ENCODE results near the gene TMEM218.
"Not testable (repeated sequence)": the region's sequence is repeated elsewhere in the genome, so short reads cannot be mapped to it uniquely, and the experiment has no call there.

Gene TMEM218

DNA sequence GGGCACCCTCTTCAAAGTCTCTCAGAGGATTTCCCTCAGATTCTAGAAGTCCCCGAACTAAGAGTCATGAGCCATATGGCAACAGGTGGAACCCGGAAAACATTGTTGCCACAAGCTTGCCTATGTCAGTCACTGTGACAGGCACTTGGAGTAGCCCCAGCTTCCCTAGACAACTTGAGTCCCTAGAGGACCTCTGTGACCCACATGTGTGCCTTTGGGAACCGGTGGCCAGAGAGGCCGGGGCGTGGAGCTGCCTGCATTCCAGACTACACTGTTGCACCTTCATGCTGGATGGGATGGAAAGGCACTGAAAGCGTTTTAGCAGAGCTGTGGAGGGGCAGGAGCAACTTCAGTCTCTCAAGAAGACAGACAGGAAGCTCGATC lies 36.2 kb downstream of the TMEM218 start:
- DNase-seq (ENCODE audit: low read depth in 2 of 2), result no peak

DNA sequence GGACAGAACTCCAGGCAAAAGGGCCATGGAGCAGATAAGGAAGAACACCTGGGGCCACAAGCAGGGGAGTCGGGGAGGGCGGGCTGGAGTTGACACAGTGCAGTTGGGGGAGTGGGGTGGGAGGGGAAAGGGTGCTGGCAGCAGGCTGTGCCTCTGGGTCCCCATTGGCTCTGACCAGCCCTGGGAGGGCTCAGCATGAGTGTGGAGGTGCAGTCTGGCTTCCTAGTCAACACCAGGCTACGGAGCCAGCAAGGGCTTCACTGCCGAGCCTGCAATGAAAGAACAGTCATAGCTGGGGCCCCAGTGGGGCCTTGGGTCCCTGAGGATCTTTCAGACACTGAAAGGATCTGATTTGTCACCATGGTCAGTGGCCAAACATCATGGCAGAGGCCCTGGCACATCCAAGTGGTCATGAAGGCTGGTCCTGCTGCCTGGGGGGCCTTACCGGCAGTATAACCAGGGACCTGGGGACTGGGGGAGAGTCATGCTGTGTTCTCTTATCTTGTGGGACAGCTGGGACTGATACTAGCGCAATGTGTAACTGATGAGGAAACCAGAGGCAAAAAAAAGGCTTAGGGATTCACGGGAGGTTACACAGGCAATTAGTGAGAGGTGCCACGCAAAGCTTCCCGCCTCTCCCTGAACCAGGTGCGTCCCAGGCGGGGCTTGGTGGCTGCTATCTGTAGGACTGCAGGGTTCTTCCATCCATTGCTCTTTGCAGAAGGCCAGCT lies 36.8 kb downstream of the TMEM218 start:
- no peak for DNase-seq (ENCODE audit: low read depth in 2 of 2)

DNA sequence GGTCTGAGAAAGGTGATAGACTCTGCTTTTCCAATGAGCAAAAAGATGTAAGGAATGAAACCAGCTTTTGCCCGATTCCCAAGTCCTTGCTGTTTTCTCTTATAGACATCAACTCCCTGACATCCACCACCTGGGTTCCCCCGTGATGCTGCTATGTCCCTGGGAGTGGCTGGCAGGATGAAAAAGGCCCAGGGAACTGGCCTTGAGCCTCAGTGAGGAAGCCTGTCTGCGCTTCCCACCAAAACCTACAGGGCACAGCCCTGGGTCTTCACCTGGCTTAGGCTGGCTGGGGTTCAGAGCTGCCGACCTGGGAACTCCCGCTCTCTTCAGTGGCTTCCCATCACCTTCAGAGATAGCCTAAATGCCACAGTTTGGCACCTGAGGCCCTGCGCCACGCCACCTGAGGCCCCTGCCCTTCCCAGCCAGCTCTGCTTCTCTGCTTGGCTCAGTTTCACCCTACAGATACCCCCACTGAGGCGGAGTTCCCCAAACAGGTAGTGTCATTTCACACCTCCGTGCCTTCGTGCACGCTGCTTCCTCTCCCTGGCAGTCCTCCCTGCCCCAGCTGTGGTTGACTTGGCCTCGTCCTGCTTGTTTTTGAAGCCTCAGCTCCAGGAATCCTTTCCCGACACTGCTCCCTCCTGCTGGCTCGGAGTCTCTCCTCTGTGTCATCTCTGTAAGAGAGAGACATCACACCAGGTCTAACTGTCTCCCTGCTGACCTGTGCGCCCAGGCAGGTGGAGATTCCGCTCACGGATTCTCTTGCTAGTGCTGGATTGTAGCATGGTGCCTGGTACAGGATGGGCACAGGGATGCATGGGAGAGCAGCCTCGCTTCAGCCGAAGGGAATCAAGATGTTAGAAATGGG lies 37.6 kb downstream of the TMEM218 start:
- DNase-seq (ENCODE audit: low read depth in 2 of 2), result no peak

DNA sequence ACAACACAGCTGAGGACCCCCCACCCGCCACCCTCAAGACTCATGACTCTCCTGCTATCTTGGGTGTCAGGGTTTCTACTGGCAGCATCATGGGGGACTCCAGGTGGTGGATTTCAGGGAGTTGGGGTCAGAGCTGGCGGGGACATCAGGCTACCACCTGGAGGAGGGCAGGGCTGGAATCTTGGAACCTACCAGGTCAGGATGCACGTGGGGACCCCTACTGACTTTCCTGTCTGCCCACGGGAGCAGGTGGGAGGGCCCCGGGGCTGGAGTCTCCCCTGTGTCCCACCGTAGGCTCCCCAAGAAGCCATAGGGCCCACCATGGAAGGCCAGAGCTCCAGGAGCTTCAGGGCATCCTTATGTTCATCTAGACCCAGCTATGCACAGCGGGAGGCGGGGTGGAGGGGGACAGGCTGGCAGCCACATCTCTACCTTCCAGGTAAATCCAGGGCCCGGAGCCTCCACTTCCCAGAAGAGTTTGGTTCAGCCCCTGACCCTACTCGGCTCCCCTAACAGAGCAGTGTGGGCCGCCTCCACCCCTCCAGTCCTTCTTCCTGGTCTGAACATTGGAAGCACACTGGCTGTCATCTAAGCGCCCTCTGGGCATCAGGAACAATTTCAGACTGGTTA lies 38.4 kb downstream of the TMEM218 start:
- no peak for DNase-seq (ENCODE audit: low read depth in 2 of 2)

DNA sequence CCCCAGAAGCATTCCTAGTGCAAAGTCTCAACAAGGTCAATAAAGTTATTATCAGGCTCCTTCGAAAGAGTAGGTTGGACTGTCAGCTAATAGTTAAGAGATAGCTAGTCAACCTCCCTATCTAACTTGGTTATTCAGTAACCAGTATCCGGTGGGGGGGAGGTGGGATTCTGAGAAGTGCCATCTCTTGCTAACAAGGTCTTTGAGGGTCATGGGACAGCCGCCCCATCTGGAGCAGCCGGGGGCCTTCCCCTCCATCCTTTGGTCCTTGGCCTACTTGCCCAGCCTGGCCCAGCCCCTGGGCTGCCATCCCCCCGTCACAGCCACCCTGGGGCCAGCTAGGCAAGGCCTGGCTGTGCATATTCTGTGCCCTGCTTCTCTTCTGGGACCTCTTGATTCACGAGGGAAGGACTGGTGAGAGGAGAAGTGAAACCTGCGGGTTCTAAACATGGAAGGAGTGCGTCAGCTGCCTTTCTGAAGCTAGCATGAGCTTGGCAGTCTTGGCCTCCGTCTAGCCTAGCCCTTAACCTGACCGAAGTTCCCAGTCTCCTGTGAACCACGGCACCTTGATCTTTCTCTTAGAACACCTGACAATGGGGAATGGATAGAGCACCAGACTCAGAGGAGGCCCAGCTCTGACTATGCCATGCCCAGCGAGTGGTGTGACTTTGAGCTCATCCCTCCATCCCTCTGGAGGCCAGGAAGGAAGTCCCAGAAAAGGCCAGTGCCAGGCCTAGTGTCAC lies 39.0 kb downstream of the TMEM218 start:
- no peak for DNase-seq (ENCODE audit: low read depth in 2 of 2)

DNA sequence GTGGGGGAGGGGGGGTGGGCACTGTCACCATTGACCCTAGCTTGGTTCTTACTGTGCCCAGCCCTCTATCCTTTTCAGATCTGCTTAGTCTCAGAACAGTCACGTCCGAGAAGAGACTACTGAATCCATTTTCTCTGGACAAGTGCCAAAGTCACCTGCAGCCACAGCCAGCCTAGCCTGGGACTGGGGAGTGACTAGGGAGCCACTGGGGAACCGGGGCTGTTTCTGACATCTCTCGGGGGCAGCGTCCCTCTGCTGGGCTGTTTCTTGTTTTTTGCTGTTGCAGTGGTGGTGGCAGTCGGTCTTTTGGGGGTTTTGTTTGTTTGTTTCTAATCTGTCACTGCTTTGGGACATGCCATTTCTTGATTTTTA lies 39.6 kb downstream of the TMEM218 start:
- DNase-seq (ENCODE audit: low read depth in 2 of 2), result no peak

DNA sequence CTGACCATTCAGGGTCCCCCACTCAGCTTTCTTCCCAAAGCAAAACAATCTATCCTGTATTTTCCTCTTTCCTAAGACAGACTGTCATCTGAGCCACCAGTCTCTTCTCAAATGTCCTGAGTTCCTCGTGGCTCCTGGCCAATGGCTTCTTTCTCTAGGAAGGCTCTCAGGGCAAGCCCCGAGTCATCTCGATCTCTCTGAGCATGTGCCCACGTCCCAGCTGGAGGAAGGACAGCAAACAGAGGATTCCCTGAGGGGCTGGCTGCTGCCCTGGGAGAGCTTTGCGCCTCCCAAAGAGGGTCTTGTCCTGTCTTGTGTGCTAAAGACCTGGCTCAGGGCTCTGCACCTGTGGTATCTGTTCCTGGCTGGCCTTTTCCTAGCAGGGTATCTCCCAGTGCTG lies 40.0 kb downstream of the TMEM218 start:
- no peak for DNase-seq (ENCODE audit: low read depth in 2 of 2)

DNA sequence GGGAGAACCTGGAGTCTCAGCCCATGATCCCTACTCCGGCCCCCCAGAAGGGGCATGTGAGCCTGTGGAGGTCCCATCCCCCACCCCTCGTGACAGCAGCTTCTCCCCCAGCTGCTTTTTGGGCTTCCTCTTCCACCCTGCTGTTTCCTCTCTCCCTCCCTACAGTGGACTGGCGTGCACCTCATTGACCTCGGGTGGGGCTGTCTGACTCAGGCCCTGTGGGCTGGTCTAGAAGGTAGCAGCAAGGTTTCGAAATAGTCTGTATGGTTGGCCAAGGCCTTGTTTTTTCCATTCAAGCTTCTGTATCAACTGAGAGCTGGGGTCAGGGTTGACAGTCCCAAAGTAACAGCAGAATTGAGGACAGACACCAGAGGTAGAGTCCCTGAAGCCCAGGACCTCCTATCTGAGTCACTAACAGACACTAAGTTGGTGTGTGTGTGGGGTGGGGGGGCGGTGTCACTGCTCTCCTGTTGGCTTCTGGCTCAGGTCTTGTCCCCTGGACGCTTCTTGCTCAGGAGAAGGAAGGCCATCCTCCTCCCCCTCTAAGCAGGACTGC lies 40.6 kb downstream of the TMEM218 start:
- DNase-seq (ENCODE audit: low read depth in 2 of 2), result no peak

DNA sequence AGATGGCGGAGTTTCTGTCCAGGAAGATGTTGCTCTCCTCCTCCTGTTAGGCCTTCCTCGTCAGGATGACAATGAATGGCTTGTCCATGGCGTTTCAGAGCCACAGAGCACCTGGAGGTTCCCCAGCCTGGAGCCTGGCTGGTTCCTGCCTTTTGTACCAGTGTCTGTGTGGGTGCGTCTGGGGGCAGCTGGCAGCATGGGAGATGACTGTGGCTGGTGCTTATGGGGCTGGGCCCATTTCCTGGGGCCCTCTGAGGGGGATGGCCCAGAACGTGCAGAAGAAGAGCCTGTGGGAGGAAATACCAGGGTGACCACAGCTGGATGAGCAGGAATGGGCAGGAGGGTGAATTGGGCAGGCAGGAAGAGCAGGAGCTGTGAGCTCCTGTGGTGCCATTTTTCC lies 41.6 kb downstream of the TMEM218 start:
- DNase-seq (ENCODE audit: low read depth in 2 of 2), result no peak

DNA sequence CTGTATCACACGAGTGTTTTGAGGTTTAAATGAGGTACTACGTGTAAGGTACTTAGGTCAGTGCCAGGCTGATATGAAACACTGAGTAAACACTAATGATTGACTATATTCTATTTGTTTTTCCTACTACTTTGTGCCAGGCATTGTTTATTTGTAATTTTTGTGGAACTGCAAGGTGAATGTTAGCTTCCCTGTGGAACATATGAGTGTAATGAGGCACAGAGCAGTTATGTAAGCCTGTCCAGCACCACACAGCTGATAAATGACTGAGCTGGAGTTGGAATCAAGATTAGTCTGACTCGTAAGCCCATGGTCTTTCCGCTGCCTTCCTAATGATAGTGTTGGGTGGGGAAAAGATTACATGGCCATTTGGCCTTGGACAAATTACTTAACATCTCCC lies 42.4 kb downstream of the TMEM218 start:
- no peak for DNase-seq (ENCODE audit: low read depth in 2 of 2)

DNA sequence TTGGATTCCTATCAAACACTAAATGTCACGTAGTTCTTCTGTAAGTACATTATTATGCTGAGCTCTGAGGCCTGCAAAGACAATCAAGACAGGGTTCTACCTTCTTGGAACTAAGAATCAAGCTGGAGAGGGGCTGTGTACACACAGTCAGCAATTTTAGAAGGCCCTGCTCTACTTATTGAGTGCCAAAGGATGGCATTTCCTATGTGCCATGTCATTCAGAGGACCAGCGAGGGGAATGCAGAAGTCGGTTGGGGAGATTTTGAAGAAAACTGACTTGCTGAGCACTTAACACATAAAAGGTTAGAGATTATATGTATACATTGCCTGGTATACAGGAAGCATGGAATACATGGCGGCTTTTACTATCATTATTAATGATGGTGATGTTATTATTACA lies 43.1 kb downstream of the TMEM218 start:
- no peak for DNase-seq (ENCODE audit: low read depth in 2 of 2)

DNA sequence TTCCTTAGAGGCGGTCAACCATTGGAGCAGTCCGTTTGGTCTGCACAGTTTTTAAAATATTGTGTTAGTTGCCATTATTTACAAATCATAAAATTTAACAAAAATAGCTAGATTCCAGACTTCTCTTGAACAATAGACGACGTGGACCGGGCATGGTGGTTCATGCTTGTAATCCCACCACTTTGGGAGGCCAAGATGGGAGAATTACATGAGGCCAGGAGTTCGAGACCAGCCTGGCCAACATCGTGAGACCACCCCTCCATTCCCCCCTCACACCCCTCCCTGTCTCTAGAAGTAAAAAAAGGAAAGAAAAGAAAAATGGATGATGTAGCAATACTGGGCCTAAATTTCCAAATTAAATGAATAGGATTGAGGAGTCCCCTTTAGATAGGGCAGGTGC lies 47.4 kb downstream of the TMEM218 start:
- DNase-seq (ENCODE audit: low read depth in 2 of 2), result no peak

DNA sequence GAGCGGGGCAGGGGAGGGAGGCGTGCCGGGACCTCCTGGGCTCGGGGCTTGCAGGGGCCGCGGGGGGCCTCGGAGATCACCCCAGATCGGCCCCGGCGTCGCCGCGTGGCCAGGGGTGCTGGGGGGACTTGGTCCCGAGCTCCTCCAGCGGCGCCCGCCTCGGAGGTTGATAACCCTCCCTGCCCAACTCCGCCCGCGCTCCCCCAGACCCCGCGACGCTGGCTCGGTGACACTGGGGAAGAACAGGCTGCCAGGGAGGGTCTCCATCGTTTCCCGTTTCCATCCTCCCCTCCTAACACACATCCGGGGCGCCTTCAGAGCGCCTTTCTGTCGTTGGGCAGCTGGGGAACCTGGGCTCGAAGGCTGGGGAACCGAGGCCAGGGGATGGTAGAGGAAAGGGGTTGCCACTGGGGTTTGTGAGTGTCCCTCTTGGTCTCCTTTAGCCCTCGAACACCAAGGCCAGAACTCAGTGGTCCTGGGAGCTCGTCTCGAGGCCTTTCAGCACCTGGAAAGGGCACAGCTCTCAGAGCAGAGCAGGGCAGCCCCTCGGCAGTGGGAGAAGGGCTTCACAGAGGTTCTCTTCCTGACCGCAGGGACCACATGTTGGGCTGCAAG lies 47.9 kb downstream of the TMEM218 start:
- no peak for DNase-seq (ENCODE audit: low read depth in 2 of 2)

DNA sequence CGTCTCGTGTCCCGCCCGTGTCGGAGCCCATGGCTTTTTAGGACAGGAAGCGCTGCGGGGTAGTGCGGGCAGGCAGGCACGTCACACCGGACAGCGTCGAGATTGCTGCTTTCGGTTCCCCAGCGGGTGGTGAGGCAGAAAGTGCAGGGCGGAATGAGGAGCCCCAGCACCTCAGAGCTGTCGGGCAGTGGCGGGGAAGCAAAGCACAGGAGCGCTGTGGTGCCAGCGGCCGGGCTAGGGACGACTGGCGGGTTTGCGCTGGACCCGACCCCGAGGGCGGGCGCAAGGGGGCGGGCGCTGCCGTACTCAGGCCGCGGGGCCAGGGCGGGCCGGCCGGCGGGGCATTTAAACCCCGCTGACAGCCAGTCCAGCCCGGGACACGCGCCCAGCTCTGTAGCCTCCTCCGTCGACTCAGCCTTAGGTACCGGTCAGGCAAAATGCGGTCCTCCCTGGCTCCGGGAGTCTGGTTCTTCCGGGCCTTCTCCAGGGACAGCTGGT lies 48.4 kb downstream of the TMEM218 start, which contains the start of gene SLC37A2:
TSS of gene SLC37A2 (plus strand) at position 375 of the 498 bp plus-strand sequence. CDS start at position 438, 63 bp downstream.
- no peak for DNase-seq (ENCODE audit: low read depth in 2 of 2)

DNA sequence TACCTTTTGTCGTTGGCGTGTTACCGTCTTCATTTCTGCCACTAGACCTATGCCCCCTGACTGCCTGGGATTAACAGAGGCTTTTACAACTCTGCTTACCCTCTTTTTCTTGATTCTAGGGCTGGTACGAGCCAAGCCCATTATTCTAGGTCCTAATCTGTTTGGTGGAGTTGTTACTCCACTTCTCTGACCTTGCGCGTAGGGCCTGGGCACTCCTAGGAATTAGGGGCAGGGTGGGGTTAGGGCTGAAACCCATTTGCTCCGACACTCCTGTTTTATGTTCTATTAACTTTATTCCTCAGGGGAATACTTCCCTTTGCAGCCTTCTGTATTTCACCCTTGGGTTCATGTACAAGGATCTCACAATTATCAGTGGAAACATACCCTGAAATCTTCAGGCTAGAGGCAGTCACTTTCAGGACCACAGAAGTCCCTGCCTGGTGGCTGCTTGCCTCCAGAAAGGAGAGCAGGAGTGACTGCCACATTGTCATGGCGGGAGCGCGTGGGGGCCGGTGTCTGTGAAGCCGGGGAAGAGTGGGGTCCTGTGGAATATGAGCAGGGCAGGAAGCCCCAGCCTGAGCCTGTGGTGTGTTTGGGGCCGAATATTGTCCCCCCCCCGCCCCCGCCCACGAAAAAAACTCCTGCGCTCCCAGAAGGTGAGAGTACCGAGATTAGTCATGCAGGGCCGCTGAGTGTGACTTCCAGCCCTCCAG lies 49.1 kb downstream of the TMEM218 start:
- DNase-seq (ENCODE audit: low read depth in 2 of 2), result no peak

DNA sequence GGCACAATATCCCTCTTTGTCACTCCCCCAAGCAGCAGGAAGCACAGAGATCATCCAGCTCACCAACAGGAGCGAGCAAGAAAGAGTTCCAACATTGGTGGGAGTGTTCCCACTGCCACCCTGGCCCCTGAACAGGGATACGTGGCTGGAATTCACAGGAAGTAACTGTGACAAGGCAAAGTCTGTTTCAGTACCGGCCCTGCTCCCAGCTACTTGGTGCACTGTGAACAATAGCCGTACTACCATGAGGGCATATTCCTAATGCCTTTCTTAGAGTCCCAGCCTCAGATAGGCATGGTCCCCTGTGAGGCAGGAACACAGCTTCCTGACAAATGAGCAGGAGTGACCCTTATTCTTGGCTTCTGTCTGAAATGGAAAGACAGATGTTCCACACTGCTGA lies 50.1 kb downstream of the TMEM218 start:
- DNase-seq (ENCODE audit: low read depth in 2 of 2), result no peak

DNA sequence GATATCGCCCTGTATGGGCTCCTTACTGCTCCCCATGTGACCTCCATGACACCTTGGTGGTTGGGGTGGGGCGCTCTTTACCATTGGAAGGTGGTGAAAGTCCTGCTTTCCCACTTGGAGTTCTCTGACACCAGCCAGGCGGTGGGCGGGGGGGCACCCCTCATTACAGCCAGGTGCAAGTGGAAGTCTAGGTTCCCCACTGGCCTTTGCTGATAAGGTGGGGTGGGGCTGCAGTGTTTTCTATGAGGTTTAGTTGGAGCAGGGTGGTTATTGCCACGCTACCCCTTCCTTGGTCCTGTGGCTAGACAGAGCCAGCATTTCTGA lies 53.8 kb downstream of the TMEM218 start:
- DNase-seq (ENCODE audit: low read depth in 2 of 2), result no peak

DNA sequence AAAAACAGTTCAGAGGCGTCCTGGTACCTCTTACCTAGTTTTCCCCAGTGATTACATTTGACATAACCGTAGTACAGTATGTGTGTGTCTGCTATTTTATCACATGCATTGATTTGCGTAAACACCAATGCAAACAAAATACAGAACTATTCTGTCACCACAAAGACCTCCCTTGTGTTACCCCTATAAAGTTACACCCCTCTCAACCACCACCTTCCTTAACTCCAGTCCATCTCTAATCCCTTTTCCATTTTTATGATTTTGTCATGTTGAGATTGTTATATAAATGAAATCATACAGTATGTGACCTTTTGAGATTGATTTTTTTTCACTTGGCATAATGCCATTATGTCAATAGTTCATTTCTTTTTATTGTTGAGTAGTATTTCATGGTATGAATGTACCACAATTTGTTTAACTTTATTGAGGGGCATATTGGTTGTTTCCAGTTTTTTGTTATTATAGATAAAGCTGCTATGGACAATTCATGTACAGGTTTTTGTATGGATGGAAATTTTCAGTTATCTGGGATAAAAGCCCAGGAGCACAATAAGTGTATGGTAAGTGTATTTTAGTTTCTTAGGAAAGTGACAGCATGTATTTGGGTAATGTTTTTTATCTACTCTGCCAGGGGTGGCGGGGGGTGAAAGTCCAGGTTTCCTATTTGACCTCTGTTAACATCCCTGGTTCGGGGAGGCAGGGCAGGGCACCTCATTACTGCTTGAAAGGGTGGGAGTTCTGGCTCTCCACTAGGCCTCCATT lies 54.3 kb downstream of the TMEM218 start:
- DNase-seq (ENCODE audit: low read depth in 2 of 2), result no peak

DNA sequence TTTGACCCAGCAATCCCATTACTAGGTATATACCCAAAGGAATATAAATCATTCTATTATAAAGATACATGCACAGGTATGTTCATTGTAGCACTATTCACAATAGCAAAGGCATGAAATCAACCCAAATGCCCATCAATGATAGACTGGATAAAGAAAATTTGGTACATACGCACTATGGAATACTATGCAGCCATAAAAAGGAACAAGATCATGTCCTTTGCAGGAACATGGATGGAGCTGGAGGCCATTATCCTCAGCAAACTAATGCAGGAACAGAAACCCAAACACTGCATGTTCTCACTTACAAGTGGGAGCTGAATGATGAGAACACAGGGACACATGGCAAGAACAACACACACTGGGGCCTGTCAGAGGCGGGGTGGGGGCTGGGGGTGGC lies 55.3 kb downstream of the TMEM218 start:
- DNase-seq (ENCODE audit: low read depth in 2 of 2), result not testable (repeated sequence)
